HUES6 (cell line): ENCODE results near the gene SEC24C.
A peak's percentile ranks its signal among the peaks of the same experiment; 100 is the strongest.
"Not testable (repeated sequence)": the region's sequence is repeated elsewhere in the genome, so short reads cannot be mapped to it uniquely, and the experiment has no call there.

Source experiments
- H3K27ac ChIP-seq: 2 replicates; pipeline ENCODE4 v1.7.0; 2013; ENCODE audit warnings: low read depth, mild to moderate bottlenecking, low read length, inconsistent platforms
- H3K27me3 ChIP-seq: 2 replicates; pipeline ENCODE4 v1.6.1; 2013; ENCODE audit warnings: low read length; ENCODE audit not compliant: control insufficient read depth, insufficient read depth
- H3K36me3 ChIP-seq: 2 replicates; pipeline ENCODE4 v1.6.1; 2013; ENCODE audit warnings: low read length; ENCODE audit not compliant: control insufficient read depth, insufficient read depth
- H3K4me1 ChIP-seq: 2 replicates; pipeline ENCODE4 v1.6.1; 2013; ENCODE audit warnings: low read length; ENCODE audit not compliant: control insufficient read depth, insufficient read depth
- H3K4me3 ChIP-seq: 2 replicates; pipeline ENCODE4 v1.5.1; 2013; ENCODE audit warnings: low read depth, low read length
- H3K9ac ChIP-seq: one replicate; pipeline ENCODE4 v1.6.1; 2013; ENCODE audit warnings: mild to moderate bottlenecking, low read length
- H3K9me3 ChIP-seq: 2 replicates; pipeline ENCODE4 v1.6.1; 2013; ENCODE audit warnings: low read depth, low read length; ENCODE audit not compliant: control insufficient read depth, insufficient read depth

Gene SEC24C

GRCh38 chr10:73785721-73786511 lies 41.7 kb downstream of the SEC24C start:
- Histone ChIP-seq H3K9ac (peak overlapping the region; percentile 76), H3K4me3 (peak overlapping the region; percentile 69), H3K4me1 (peaks cover 8% of the 10 kb centered on the region), H3K27me3 (no peaks in the 10 kb centered on the region), H3K9me3 (no peaks in the 10 kb centered on the region), H3K27ac (no peak overlapping the region), H3K36me3 (peaks cover 16% of the 10 kb centered on the region)

GRCh38 chr10:73786512-73786885 lies 42.3 kb downstream of the SEC24C start:
- peaks cover 21% of the 10 kb centered on the region for H3K36me3 ChIP-seq
- no peaks in the 10 kb centered on the region for H3K27me3 ChIP-seq
- H3K27ac ChIP-seq = no peak overlapping the region
- peak overlapping the region; percentile 76 for H3K9ac ChIP-seq
- peaks cover 8% of the 10 kb centered on the region for H3K4me1 ChIP-seq
- H3K4me3 ChIP-seq = peak overlapping the region; percentile 69
- H3K9me3 ChIP-seq = no peaks in the 10 kb centered on the region

- not testable (repeated sequence) for H3K4me3 ChIP-seq, H3K4me1 ChIP-seq, H3K9me3 ChIP-seq, H3K27me3 ChIP-seq, H3K27ac ChIP-seq, H3K9ac ChIP-seq
- peaks cover 27% of the 10 kb centered on the region for H3K36me3 ChIP-seq
Observed at GRCh38 chr10:73787031-73787800, 43.0 kb downstream of the SEC24C start.

- Histone ChIP-seq H3K9ac (no peak overlapping the region), H3K4me3 (no peak overlapping the region), H3K9me3 (no peaks in the 10 kb centered on the region), H3K27ac (no peak overlapping the region), H3K36me3 (peaks cover 44% of the 10 kb centered on the region), H3K4me1 (peaks cover 3% of the 10 kb centered on the region; the same call in 1 of the 2 replicates), H3K27me3 (no peaks in the 10 kb centered on the region)
Observed at GRCh38 chr10:73788864-73789658, 44.9 kb downstream of the SEC24C start.

- Histone ChIP-seq H3K4me3 (no peak overlapping the region), H3K36me3 (peaks cover 50% of the 10 kb centered on the region), H3K9me3 (no peaks in the 10 kb centered on the region), H3K27ac (no peak overlapping the region), H3K4me1 (peaks cover 3% of the 10 kb centered on the region; the same call in 1 of the 2 replicates), H3K9ac (no peak overlapping the region), H3K27me3 (no peaks in the 10 kb centered on the region)
Observed at GRCh38 chr10:73789659-73790055, 45.5 kb downstream of the SEC24C start.

- Histone ChIP-seq H3K36me3 (peaks cover 60% of the 10 kb centered on the region), H3K27ac (no peak overlapping the region), H3K27me3 (no peaks in the 10 kb centered on the region), H3K9ac (no peak overlapping the region), H3K4me3 (no peak overlapping the region), H3K4me1 (peaks cover 3% of the 10 kb centered on the region; the same call in 1 of the 2 replicates), H3K9me3 (no peaks in the 10 kb centered on the region)
Observed at GRCh38 chr10:73790886-73791625, 46.9 kb downstream of the SEC24C start.

GRCh38 chr10:73791871-73792400 lies 47.8 kb downstream of the SEC24C start:
- Histone ChIP-seq H3K9ac (no peak overlapping the region), H3K4me1 (no peaks in the 10 kb centered on the region), H3K9me3 (no peaks in the 10 kb centered on the region), H3K27me3 (no peaks in the 10 kb centered on the region), H3K27ac (no peak overlapping the region), H3K4me3 (no peak overlapping the region), H3K36me3 (peaks cover 67% of the 10 kb centered on the region)

- Histone ChIP-seq H3K27ac (no peak overlapping the region), H3K4me1 (no peaks in the 10 kb centered on the region), H3K9ac (no peak overlapping the region), H3K9me3 (no peaks in the 10 kb centered on the region), H3K4me3 (no peak overlapping the region), H3K27me3 (no peaks in the 10 kb centered on the region), H3K36me3 (peaks cover 81% of the 10 kb centered on the region)
Observed at GRCh38 chr10:73793456-73793855, 49.3 kb downstream of the SEC24C start.

- H3K36me3 ChIP-seq = peaks cover 86% of the 10 kb centered on the region
- not testable (repeated sequence) for H3K4me3 ChIP-seq, H3K27me3 ChIP-seq, H3K9me3 ChIP-seq, H3K4me1 ChIP-seq, H3K27ac ChIP-seq, H3K9ac ChIP-seq
Observed at GRCh38 chr10:73795491-73795890, 51.3 kb downstream of the SEC24C start.

GRCh38 chr10:73796035-73796434 lies 51.9 kb downstream of the SEC24C start:
- not testable (repeated sequence) for H3K27me3 ChIP-seq, H3K9me3 ChIP-seq, H3K4me1 ChIP-seq, H3K4me3 ChIP-seq, H3K27ac ChIP-seq, H3K9ac ChIP-seq
- peaks cover 86% of the 10 kb centered on the region for H3K36me3 ChIP-seq
